OCI-LY7 (cell line): ENCODE results near the gene ECE1. TPM values are rescaled to one million over a fixed set of nuclear protein-coding genes. Genes with fewer than 3 reads are reported as not detected.

Source experiments
- BruUV-seq: library from RNA; stranded (reverse); fragments of 400-500 nt; replicated peaks from 2 replicates; lab custom pipeline; 2021; lab: Mats Ljungman, UMichigan
- CTCF ChIA-PET: fragments of 300-600 bp; sonication (Branson Sonifier 250); formaldehyde crosslinking; loops from one replicate; lab custom pipeline; 2022; ENCODE audit warnings: antibody characterized with exemption; ENCODE audit not compliant: unreplicated experiment; lab: Charles Lee
- POLR2A ChIA-PET: fragments of 300-600 bp; sonication (Branson Sonifier 250); formaldehyde crosslinking; loops from one replicate; lab custom pipeline; 2022; ENCODE audit warnings: antibody characterized with exemption; lab: Charles Lee
- DNase-seq: peaks from one replicate; pipeline ENCODE4 v3.0.0-alpha.2; 2015; ENCODE audit warnings: low spot score
- H2AFZ ChIP-seq: fragments of 200-600 bp; sonication (generic), shearing (Covaris generic); 2 replicates; pipeline ENCODE4 v1.6.1; 2014; ENCODE audit warnings: mild to moderate bottlenecking, antibody characterized with exemption, low read length, moderate library complexity
- H3K27ac ChIP-seq: fragments of 200-600 bp; sonication (generic); 2 replicates; pipeline ENCODE4 v1.5.1; 2014; ENCODE audit warnings: mixed run types, low read depth, mild to moderate bottlenecking, moderate library complexity, low read length, inconsistent platforms; ENCODE audit not compliant: poor library complexity, severe bottlenecking
- H3K36me3 ChIP-seq: fragments of 200-600 bp; sonication (generic); 2 replicates; pipeline ENCODE4 v1.6.1; 2014; ENCODE audit warnings: mild to moderate bottlenecking, antibody characterized with exemption, low read length, moderate library complexity, mixed read lengths; ENCODE audit not compliant: insufficient read depth
- H3K4me1 ChIP-seq: fragments of 200-600 bp; sonication (generic); 2 replicates; pipeline ENCODE4 v1.5.1; 2014; ENCODE audit warnings: mild to moderate bottlenecking, low read length; ENCODE audit not compliant: insufficient read depth, poor library complexity, severe bottlenecking
- H3K4me2 ChIP-seq: fragments of 200-600 bp; sonication (generic); 2 replicates; pipeline ENCODE4 v1.6.1; 2014; ENCODE audit warnings: mild to moderate bottlenecking, low read length
- H3K4me3 ChIP-seq: fragments of 200-600 bp; sonication (generic); 2 replicates; pipeline ENCODE4 v1.5.1; 2014; ENCODE audit warnings: mild to moderate bottlenecking, low read depth, low read length; ENCODE audit not compliant: poor library complexity, severe bottlenecking
- H3K79me2 ChIP-seq: fragments of 200-600 bp; sonication (generic); 2 replicates; pipeline ENCODE4 v1.6.1; 2016; ENCODE audit warnings: low read depth, mild to moderate bottlenecking, low read length, moderate library complexity, mixed read lengths; ENCODE audit not compliant: insufficient read depth
- H3K9me2 ChIP-seq: fragments of 200-600 bp; sonication (generic); 2 replicates; pipeline ENCODE4 v1.6.1; 2016; ENCODE audit warnings: mild to moderate bottlenecking, low read length, mixed read lengths; ENCODE audit not compliant: insufficient read depth
- H3K9me3 ChIP-seq: fragments of 200-600 bp; sonication (generic); 2 replicates; pipeline ENCODE4 v1.6.1; 2014; ENCODE audit warnings: mild to moderate bottlenecking, mixed run types, low read length, mixed read lengths
- H4K20me1 ChIP-seq: fragments of 200-600 bp; sonication (generic); 2 replicates; pipeline ENCODE4 v1.6.1; 2014; ENCODE audit warnings: mild to moderate bottlenecking, antibody characterized with exemption, low read length, moderate library complexity, mixed read lengths; ENCODE audit not compliant: insufficient read depth
- EZH2phosphoT487 ChIP-seq: fragments of 200-600 bp; sonication (generic); IDR thresholded peaks from 2 replicates; pipeline ENCODE4 v1.6.1; 2018; ENCODE audit warnings: low read depth, borderline replicate concordance, mild to moderate bottlenecking, mixed run types, antibody characterized with exemption, low read length, moderate library complexity, mixed read lengths
- intact Hi-C: fragments of 100-400 bp; cut with micrococcal nuclease; formaldehyde crosslinking; loops from one replicate; pipeline ENCODE4 v1.10.0; 2022; ENCODE audit not compliant: unreplicated experiment
- total RNA-seq, 2 experiments: library from RNA; depleted of rRNA in 1 of 2; stranded (reverse); fragments of >200 nt in 1 of 2; shearing (Covaris generic) in 1 of 2; gene quantifications; 2 replicates each; pipeline ENCODE4 v1.2.3, GENCODE V29; 2014 to 2022
- TF ChIP-seq, protein P1 (sequence below): fragments of 200-600 bp; sonication (generic); conservative IDR thresholded peaks from 2 replicates; pipeline ENCODE4 v1.5.1; 2014; ENCODE audit warnings: mild to moderate bottlenecking, antibody characterized with exemption, low read length, moderate library complexity, mixed read lengths

Gene ECE1
- total RNA-seq, 2 experiments from 2014 or later, result 20.0 to 32.8 TPM

DNA sequence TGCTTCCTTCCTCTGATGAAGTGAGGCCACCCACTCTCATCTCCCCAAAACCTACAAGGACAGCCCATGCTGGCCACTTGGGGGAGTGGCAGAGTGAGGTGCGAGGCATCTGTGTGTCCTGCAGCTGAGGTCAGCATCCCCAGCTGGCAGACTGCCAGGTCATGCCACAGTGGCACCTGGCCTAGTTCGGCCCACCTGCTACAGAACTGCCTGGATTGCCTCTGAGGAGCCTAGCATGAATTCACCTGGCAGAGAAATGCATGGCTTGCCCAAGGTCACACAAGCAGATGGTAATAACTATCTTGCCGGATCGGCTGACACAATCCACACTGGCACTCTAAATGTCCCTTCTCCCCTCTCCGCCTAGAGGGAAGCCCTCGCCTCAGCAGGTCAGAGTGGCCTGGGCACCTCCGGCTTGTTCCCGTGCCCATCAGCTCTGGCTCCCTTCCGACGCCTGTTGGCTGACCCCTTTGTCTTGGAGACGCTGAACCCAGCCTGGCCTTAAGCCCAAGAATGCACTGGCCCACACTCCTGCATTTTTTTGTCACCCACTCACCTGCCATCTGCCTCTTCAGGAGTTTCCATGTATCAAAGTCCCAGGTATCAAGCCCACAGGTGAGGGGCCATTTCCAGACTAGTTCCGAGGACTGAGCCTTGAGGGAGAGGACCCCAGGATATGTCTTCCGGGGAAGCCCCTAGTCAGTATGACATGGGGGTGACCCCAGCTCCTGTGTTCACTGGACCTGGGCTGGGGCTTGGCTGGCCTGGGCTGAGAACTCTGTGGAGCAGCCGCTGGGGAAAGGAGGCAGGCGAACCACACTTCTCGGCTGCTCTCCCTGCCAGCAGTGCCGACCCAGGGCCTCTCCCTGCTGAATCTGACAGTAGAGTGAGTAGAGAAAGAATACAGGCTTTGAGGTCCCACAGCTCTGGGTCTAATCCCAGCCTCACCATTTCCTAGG is 21.7 kb downstream of the ECE1 start:
- no peaks in the 10 kb centered on the region for H3K9me3 ChIP-seq
- H3K4me1 ChIP-seq, result no peaks in the 10 kb centered on the region
- H3K4me3 ChIP-seq, result no peak overlapping the region
- intact Hi-C loops, result no loop called here
- no peak overlapping the region for H3K4me2 ChIP-seq
- POLR2A ChIA-PET, result no interaction called here
- H3K79me2 ChIP-seq, result no peaks in the 10 kb centered on the region
- TF ChIP-seq EZH2phosphoT487, result no peak
- CTCF ChIA-PET, result interaction anchor here (0.6 kb wide), 1 partner anchor 9 kb away, joined by 3 read pairs; no protein-coding TSS in a partner anchor
- no TSS peak for BruUV-seq
- peaks cover 12% of the 10 kb centered on the region for H3K36me3 ChIP-seq
- no peaks in the 10 kb centered on the region for H3K9me2 ChIP-seq
- no peak overlapping the region for H3K27ac ChIP-seq
- no peak overlapping the region for H2AFZ ChIP-seq
- DNase-seq, result no peak
- no peaks in the 10 kb centered on the region for H4K20me1 ChIP-seq

DNA sequence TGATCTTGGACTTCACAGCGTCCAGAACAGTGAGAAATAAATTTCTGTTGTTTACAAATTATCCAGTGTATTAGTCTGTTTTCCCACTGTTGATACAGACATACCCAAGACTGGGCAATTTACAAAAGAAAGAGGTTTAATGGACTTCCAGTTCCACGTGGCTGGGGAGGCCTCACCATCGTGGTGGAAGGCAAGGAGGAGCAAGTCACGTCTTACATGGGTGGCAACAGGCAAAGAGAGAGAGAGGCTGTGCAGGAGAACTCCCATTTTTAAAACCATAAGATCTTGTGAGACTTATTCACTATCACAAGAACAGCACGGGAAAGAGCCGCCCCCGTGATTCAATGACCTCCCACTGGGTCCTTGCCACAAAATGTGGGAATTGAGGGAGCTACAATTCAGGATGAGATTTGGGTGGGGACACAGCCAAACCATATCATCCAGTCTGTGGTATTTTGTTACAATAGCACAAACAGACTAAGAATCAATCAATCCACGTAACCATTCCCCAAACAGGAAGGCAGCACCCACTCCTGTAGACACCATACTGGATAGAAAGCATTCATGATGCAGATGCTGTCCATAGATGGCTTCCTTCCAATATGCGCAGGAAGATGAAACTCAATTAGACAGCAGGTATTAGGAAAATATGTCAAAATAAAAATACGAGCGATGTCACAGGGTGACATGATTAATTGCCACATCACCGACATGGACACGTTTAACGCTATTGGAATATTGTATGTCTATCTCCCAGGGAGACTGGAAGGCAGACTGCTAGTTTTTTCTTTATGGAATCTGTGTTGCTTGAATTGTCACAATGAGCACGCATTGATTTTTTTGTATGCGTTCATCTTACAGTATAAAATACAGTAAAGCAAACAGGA is 22.8 kb downstream of the ECE1 start:
- Histone ChIP-seq H4K20me1 (no peaks in the 10 kb centered on the region), H3K4me2 (no peak overlapping the region), H3K79me2 (no peaks in the 10 kb centered on the region), H3K4me1 (no peaks in the 10 kb centered on the region), H3K9me3 (no peaks in the 10 kb centered on the region), H3K9me2 (no peaks in the 10 kb centered on the region), H3K27ac (no peak overlapping the region), H2AFZ (no peak overlapping the region), H3K36me3 (peaks cover 12% of the 10 kb centered on the region), H3K4me3 (no peak overlapping the region)
- intact Hi-C loops, result no loop called here
- no peak for TF ChIP-seq EZH2phosphoT487
- TF ChIP-seq, protein P1, sequence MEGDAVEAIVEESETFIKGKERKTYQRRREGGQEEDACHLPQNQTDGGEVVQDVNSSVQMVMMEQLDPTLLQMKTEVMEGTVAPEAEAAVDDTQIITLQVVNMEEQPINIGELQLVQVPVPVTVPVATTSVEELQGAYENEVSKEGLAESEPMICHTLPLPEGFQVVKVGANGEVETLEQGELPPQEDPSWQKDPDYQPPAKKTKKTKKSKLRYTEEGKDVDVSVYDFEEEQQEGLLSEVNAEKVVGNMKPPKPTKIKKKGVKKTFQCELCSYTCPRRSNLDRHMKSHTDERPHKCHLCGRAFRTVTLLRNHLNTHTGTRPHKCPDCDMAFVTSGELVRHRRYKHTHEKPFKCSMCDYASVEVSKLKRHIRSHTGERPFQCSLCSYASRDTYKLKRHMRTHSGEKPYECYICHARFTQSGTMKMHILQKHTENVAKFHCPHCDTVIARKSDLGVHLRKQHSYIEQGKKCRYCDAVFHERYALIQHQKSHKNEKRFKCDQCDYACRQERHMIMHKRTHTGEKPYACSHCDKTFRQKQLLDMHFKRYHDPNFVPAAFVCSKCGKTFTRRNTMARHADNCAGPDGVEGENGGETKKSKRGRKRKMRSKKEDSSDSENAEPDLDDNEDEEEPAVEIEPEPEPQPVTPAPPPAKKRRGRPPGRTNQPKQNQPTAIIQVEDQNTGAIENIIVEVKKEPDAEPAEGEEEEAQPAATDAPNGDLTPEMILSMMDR, result no peak
- POLR2A ChIA-PET, result no interaction called here
- BruUV-seq, result no TSS peak
- DNase-seq, result no peak
- CTCF ChIA-PET, result interaction anchor here (0.6 kb wide), 1 partner anchor 10 kb away, joined by 3 read pairs; no protein-coding TSS in a partner anchor

DNA sequence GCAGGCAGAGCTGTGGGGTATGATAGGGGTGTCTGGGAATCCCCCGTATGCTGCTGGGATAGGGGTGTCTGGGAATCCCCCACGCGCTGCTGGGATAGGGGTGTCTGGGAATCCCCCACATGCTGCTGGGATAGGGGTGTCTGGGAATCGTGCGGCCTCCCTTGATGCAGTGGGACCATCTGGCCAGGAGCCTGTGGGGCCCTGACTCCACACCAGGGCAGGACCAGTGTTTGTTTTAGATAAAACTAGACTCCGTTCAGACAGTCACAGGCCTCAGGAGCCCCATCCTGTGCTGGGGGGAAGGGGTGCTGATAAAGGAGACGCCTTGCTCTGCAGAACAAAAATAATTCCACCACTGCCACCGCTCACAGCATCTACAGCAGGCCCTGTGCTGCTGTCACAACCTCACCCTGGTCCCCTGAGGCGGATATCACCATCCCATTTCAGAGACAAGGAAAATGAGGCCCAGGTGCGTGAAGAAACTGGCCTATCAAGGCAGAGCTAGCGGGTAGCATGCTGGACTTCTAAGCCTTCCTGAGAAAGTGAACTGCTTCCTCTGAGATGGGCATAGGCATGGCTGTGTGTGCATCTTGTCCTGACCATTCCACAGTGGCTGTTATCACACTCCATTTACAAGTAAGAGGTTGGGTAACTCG is 24.0 kb downstream of the ECE1 start:
- H3K36me3 ChIP-seq, result peaks cover 10% of the 10 kb centered on the region
- no peaks in the 10 kb centered on the region for H4K20me1 ChIP-seq
- H3K27ac ChIP-seq, result no peak overlapping the region
- H3K4me1 ChIP-seq, result peaks cover under 1% of the 10 kb centered on the region
- ChIA-PET POLR2A (no interaction called here), CTCF (no interaction called here)
- H3K9me2 ChIP-seq, result no peaks in the 10 kb centered on the region
- H3K79me2 ChIP-seq, result no peaks in the 10 kb centered on the region
- no peak overlapping the region for H3K4me2 ChIP-seq
- BruUV-seq, result no TSS peak
- H2AFZ ChIP-seq, result no peak overlapping the region
- DNase-seq, result no peak
- H3K4me3 ChIP-seq, result no peak overlapping the region
- TF ChIP-seq EZH2phosphoT487, result no peak
- TF ChIP-seq, protein P1, result no peak
- H3K9me3 ChIP-seq, result no peaks in the 10 kb centered on the region
- intact Hi-C loops, result no loop called here
